NB4 (cell line): ENCODE results near the gene PRKAR1B.

Experiments
- DNase-seq: peaks from one replicate; pipeline ENCODE4 v3.0.0; 2010; ENCODE audit warnings: low read depth
- H3K4me3 ChIP-seq: one replicate; pipeline ENCODE4 v1.5.1; 2011; ENCODE audit warnings: mild to moderate bottlenecking, low read depth, low read length, moderate library complexity
- CTCF ChIP-seq: IDR thresholded peaks from one replicate; pipeline ENCODE4 v1.5.1; 2012; ENCODE audit warnings: low read depth, low read length
- MAX ChIP-seq: IDR thresholded peaks from 2 replicates; pipeline ENCODE4 v1.6.1; 2011; ENCODE audit warnings: low read depth, low read length
- MYC ChIP-seq: IDR thresholded peaks from 2 replicates; pipeline ENCODE4 v1.6.1; 2011; ENCODE audit warnings: low read depth, low read length
- POLR2A ChIP-seq: IDR thresholded peaks from 2 replicates; pipeline ENCODE4 v1.6.1; 2011; ENCODE audit warnings: mild to moderate bottlenecking; ENCODE audit not compliant: insufficient read length; ENCODE audit errors: extremely low read depth

The PRKAR1B gene

GRCh38 chr7:511476-512145 lies 215.5 kb downstream of the PRKAR1B start:
- TF ChIP-seq MYC (no peak), POLR2A (no peak)
- DNase-seq: no peak
- H3K4me3 ChIP-seq: no peak overlapping the region

DNA sequence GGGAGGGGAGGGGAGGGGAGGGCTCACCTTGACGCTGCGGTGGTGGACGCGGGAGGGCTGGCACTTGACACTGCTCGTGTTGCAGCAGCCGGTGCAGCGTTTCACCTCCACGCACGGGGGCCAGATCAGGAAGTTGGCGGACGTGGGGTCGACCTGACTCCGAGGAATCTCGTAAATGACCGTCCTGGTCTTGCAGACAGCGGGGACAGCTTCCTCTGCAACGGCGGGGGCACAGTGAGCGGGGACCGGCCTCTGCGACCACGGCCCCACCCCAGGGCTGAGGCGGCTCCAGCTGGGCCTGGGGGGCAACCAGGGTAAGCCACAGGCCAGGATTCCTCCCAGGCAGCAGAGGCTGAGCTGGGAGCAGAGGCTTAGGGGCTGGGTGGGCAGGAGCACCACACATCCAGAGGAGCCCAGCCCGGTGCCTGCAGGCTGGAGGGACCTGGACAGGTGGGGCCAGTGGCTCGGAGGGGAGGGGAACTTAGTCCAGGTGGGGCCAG lies 216.2 kb downstream of the PRKAR1B start:
- DNase-seq: no peak
- no peak for TF ChIP-seq POLR2A
- no peak for TF ChIP-seq MYC
- TF ChIP-seq MAX: no peak
- no peak for TF ChIP-seq CTCF
- H3K4me3 ChIP-seq: no peak overlapping the region

DNA sequence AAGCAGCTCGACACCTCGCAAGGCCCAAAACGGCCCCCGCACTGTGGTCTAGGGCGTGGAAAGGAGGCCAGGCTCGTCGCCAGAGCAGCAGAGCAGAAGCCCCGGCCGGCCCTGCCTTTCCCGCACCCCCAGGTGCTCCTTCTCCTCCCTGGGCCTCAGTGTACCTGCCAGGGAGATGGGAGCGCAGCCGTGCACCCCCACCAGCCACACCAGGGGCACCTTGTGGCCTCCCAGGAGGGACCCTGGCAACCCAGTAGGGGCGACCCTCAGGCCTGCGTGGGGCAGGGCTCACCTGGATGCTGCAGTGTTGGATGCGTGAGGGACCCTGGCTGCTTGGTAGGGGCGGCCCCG lies 217.0 kb downstream of the PRKAR1B start:
- no peak for DNase-seq
- TF ChIP-seq MYC (no peak), MAX (no peak), CTCF (no peak), POLR2A (no peak)
- no peak overlapping the region for H3K4me3 ChIP-seq

GRCh38 chr7:509426-510130 lies 217.5 kb downstream of the PRKAR1B start:
- TF ChIP-seq MAX: no peak
- no peak for TF ChIP-seq POLR2A
- no peak for TF ChIP-seq MYC
- no peak for TF ChIP-seq CTCF
- no peak overlapping the region for H3K4me3 ChIP-seq
- no peak for DNase-seq

GRCh38 chr7:508461-509170 lies 218.5 kb downstream of the PRKAR1B start:
- TF ChIP-seq MAX (no peak), MYC (no peak), POLR2A (no peak), CTCF (no peak)
- DNase-seq: no peak

GRCh38 chr7:507623-508300 lies 219.3 kb downstream of the PRKAR1B start:
- DNase-seq: no peak
- H3K4me3 ChIP-seq: no peak overlapping the region
- TF ChIP-seq POLR2A (no peak), MYC (no peak), CTCF (no peak)

More at GRCh38 chr7:508461-509170, 218.5 kb downstream of the PRKAR1B start:
- no peak overlapping the region for H3K4me3 ChIP-seq
